WTC11 (cell line): ENCODE data around the gene CSH2.
"Not testable (repeated sequence)": the region's sequence is repeated elsewhere in the genome, so short reads cannot be mapped to it uniquely, and the experiment has no call there.

ENCODE experiments used
- ELF4 ChIP-seq: sonication (generic); formaldehyde crosslinking; IDR thresholded peaks from 2 replicates; pipeline ENCODE4 v1.8.1; 2022; ENCODE audit warnings: low read depth, mild to moderate bottlenecking, moderate library complexity, missing genetic modification reagents
- TP53 ChIP-seq: sonication (generic); formaldehyde crosslinking; IDR thresholded peaks from 2 replicates; pipeline ENCODE4 v1.8.1; 2023; ENCODE audit warnings: mild to moderate bottlenecking, missing genetic modification reagents
- TF ChIP-seq, protein P1 (sequence below): fragments of 200-600 bp; IDR thresholded peaks from 2 replicates; pipeline ENCODE4 v1.8.0; 2022; ENCODE audit warnings: antibody characterized with exemption
- TF ChIP-seq, protein P2 (sequence below): sonication (generic); formaldehyde crosslinking; IDR thresholded peaks from 2 replicates; pipeline ENCODE4 v1.8.1; 2023; ENCODE audit warnings: mild to moderate bottlenecking, missing genetic modification reagents, moderate library complexity

DNA sequence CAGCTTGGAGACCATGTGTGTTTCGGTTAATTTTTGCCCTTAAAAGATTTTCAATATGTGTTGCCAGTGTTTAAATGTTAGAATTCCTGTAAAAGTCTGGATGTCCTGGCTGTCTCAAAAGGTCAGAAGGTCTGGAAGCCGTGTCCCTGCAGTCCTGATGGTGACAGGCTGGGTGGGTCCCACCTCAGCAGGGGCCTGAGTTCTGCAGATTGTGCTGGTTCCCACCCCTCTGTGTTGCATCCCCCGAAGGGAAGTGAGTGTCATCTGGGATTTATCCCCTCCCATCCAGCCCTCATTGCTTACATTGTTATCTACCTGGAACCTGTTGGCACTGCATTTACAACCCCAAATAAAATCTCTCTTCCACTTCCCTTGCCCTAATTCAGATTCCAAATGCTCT lies 20.5 kb upstream of the CSH2 start:
- TF ChIP-seq, protein P1, sequence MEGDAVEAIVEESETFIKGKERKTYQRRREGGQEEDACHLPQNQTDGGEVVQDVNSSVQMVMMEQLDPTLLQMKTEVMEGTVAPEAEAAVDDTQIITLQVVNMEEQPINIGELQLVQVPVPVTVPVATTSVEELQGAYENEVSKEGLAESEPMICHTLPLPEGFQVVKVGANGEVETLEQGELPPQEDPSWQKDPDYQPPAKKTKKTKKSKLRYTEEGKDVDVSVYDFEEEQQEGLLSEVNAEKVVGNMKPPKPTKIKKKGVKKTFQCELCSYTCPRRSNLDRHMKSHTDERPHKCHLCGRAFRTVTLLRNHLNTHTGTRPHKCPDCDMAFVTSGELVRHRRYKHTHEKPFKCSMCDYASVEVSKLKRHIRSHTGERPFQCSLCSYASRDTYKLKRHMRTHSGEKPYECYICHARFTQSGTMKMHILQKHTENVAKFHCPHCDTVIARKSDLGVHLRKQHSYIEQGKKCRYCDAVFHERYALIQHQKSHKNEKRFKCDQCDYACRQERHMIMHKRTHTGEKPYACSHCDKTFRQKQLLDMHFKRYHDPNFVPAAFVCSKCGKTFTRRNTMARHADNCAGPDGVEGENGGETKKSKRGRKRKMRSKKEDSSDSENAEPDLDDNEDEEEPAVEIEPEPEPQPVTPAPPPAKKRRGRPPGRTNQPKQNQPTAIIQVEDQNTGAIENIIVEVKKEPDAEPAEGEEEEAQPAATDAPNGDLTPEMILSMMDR: not testable (repeated sequence)
- TF ChIP-seq TP53, ELF4 (CRISPR knock-in tag): not testable (repeated sequence)
- TF ChIP-seq, protein P2, sequence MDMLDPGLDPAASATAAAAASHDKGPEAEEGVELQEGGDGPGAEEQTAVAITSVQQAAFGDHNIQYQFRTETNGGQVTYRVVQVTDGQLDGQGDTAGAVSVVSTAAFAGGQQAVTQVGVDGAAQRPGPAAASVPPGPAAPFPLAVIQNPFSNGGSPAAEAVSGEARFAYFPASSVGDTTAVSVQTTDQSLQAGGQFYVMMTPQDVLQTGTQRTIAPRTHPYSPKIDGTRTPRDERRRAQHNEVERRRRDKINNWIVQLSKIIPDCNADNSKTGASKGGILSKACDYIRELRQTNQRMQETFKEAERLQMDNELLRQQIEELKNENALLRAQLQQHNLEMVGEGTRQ (CRISPR knock-in tag): not testable (repeated sequence)
